GM18502 (cell line): ENCODE data around the gene ASRGL1.
"Not testable (repeated sequence)": the region's sequence is repeated elsewhere in the genome, so short reads cannot be mapped to it uniquely, and the experiment has no call there.

Experiments
- ATAC-seq: cut with Tn5 transposase; IDR thresholded peaks from one replicate; pipeline ENCODE4 v1.9.1; 2021; ENCODE audit warnings: mild to moderate bottlenecking; ENCODE audit not compliant: unreplicated experiment, poor library complexity

The ASRGL1 gene

GRCh38 chr11:62345861-62346260 is 8.6 kb downstream of the ASRGL1 start:
- ATAC-seq, result no peak

GRCh38 chr11:62352355-62353336 is 15.4 kb downstream of the ASRGL1 start:
- ATAC-seq, result no peak

- no peak for ATAC-seq
Observed at GRCh38 chr11:62353841-62354240, 16.6 kb downstream of the ASRGL1 start.

- ATAC-seq, result no peak
Observed at GRCh38 chr11:62358273-62358672, 21.0 kb downstream of the ASRGL1 start.

- no peak for ATAC-seq
Observed at GRCh38 chr11:62359475-62359874, 22.2 kb downstream of the ASRGL1 start.

- no peak for ATAC-seq
Observed at GRCh38 chr11:62360685-62361084, 23.4 kb downstream of the ASRGL1 start.

- not testable (repeated sequence) for ATAC-seq
Observed at GRCh38 chr11:62368861-62369477, 31.7 kb downstream of the ASRGL1 start.

- ATAC-seq, result no peak
Observed at GRCh38 chr11:62370743-62371440, 33.6 kb downstream of the ASRGL1 start.

GRCh38 chr11:62372871-62373270 is 35.6 kb downstream of the ASRGL1 start:
- ATAC-seq, result no peak

- ATAC-seq, result no peak
Observed at GRCh38 chr11:62373464-62374119, 36.3 kb downstream of the ASRGL1 start.

GRCh38 chr11:62374801-62375200 is 37.6 kb downstream of the ASRGL1 start:
- ATAC-seq, result no peak

GRCh38 chr11:62378459-62379063 is 41.3 kb downstream of the ASRGL1 start:
- not testable (repeated sequence) for ATAC-seq

GRCh38 chr11:62379586-62379985 is 42.3 kb downstream of the ASRGL1 start:
- ATAC-seq, result not testable (repeated sequence)

GRCh38 chr11:62380821-62381245 is 43.6 kb downstream of the ASRGL1 start:
- not testable (repeated sequence) for ATAC-seq

- no peak for ATAC-seq
Observed at GRCh38 chr11:62383822-62384221, 46.6 kb downstream of the ASRGL1 start.

GRCh38 chr11:62386083-62386482 is 48.8 kb downstream of the ASRGL1 start:
- ATAC-seq, result not testable (repeated sequence)

GRCh38 chr11:62387381-62387780 is 50.1 kb downstream of the ASRGL1 start:
- no peak for ATAC-seq

- ATAC-seq, result no peak
Observed at GRCh38 chr11:62388999-62389398, 51.8 kb downstream of the ASRGL1 start.

GRCh38 chr11:62390237-62390636 is 53.0 kb downstream of the ASRGL1 start:
- ATAC-seq, result no peak

GRCh38 chr11:62390722-62391121 is 53.5 kb downstream of the ASRGL1 start:
- ATAC-seq, result no peak
